Dendritic cell treated with granulocyte-macrophage colony-stimulating factor and Interleukin-4, amounts not matched to agents 40 ng/mL and 50 ng/mL, for 4 days (primary cell): Measurements from ENCODE around the gene ZNF883.
"Not testable (repeated sequence)": the region's sequence is repeated elsewhere in the genome, so short reads cannot be mapped to it uniquely, and the experiment has no call there.

ENCODE experiments used
- H3K27ac Mint-ChIP-seq: one replicate; pipeline ENCODE4 v1.8.0; 2022; ENCODE audit warnings: mild to moderate bottlenecking, mixed read lengths
- H3K27me3 Mint-ChIP-seq: one replicate; pipeline ENCODE4 v1.8.0; 2022; ENCODE audit warnings: mild to moderate bottlenecking, mixed read lengths
- H3K36me3 Mint-ChIP-seq: one replicate; pipeline ENCODE4 v1.8.0; 2022; ENCODE audit warnings: low read depth, mixed read lengths
- H3K4me1 Mint-ChIP-seq: one replicate; pipeline ENCODE4 v1.8.0; 2022; ENCODE audit warnings: low read depth, mixed read lengths
- H3K4me3 Mint-ChIP-seq: one replicate; pipeline ENCODE4 v1.8.0; 2022; ENCODE audit warnings: mild to moderate bottlenecking, moderate library complexity, mixed read lengths
- H3K9me3 Mint-ChIP-seq: one replicate; pipeline ENCODE4 v1.8.0; 2022; ENCODE audit warnings: mixed read lengths
- intact Hi-C: fragments of 100-400 bp; cut with micrococcal nuclease; formaldehyde crosslinking; loops from one replicate; pipeline ENCODE4 v1.15.0; 2022

ZNF883 gene

DNA sequence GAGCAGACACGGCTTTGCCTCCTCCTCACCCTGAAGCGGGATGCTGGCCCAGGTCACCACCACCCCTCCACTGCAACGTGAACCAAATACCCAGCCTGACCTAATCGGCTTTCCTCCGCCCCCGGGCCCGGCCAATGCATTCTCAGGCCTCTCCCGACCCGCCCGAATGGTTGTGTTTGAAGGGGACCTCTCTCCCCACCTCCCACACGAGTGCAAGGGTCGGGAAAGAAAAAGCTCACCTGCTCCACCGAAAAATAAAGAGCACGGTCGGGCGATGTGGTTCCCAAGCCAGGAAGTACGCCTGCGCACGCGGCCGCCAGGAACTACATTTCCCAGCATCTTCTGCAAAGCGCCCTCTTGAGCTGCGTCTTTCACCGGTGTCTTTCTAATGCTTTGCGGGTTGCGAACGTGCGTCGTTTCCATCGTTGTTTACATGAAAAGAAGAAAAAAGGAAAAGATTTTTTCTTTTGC lies at the start of gene ZNF883:
ZNF883 (minus strand) TSS at position 282 of the 471 bp plus-strand sequence.
- peaks cover 6% of the 10 kb centered on the region for H3K36me3 Mint-ChIP-seq
- intact Hi-C loops, result no loop called here
- H3K9me3 Mint-ChIP-seq, result peaks cover 52% of the 10 kb centered on the region
- H3K4me1 Mint-ChIP-seq, result peaks cover 5% of the 10 kb centered on the region
- H3K27me3 Mint-ChIP-seq, result peaks cover 21% of the 10 kb centered on the region
- H3K4me3 Mint-ChIP-seq, result peak within 1 kb of the TSS; percentile 75
- no peak within 1 kb of the TSS for H3K27ac Mint-ChIP-seq

DNA sequence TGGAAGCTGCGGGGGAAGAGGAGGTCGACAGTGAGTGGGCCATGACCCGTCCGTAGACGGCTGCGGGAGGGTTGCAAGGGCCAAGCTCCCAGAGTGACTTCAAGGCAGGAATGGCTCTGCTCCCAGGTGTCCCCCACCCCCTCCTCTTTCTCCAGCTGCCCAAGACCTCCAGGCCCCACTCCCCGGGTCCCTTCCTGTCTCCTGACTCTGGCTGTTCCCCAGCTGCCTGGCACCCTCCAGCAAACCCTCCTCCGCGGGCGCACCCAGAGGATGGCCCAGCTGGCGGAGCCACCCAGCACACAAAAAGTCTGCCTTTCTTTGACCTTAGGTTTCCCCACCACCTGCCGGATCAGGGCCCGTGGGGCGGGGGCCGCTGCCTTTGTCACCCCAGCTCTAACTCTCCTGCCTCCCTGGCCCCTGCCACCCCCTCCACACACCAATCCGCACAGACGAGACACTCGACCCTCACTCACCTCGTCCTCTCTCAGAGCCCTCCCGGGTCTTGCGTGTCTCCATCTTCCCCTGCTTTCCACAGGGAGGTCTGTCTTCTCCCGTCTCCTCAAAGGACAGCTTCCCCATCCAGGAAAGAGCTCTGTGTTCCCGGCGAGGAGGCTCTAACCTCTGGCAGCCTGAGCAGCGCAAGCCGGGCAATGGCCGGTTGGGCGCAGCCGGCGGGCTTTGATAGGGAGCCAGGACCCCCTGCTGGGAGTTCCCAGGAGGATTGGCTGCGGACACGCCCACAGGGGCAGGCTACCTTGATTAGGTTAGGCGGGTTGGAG lies 49.3 kb upstream of the ZNF883 start:
- H3K4me1 Mint-ChIP-seq, H3K4me3 Mint-ChIP-seq, intact Hi-C loops, H3K36me3 Mint-ChIP-seq, H3K27ac Mint-ChIP-seq: not testable (repeated sequence)
- Mint-ChIP-seq H3K27me3 (peaks cover 14% of the 10 kb centered on the region), H3K9me3 (peaks cover 15% of the 10 kb centered on the region)

DNA sequence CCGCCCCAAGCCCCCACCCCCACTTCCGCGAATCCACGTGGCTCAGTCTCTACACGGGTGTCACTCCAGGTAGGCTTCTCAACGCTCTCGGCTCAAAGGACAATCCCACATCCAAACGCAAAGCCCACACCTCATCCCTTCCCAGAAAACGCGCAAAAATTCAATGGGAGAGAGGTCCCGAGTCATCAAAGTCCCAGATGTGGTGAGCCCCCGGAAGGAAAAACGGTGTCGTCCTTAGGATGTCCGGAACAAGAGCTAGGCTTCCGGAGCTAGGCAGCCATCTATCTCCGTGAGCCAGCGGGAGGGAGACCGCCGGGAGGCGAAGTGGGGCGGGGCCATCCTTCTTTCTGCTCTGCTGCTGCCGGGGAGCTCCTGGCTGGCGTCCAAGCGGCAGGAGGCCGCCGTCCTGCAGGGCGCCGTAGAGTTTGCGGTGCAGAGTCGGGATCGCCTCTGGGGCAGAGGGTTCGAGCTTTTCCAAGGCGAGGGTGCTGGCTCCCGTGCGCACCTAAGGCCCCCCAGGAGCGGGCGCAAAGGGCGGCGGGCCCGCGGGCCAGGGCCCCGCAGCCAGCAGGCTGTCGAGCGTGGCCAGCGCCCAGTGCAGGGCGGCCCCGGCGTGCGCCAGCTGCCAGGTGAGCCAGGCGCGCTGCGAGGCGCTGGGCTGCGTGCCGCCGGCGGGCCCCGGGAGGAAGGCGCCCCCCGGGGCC lies 47.7 kb upstream of the ZNF883 start:
- H3K4me1 Mint-ChIP-seq, intact Hi-C loops, H3K27ac Mint-ChIP-seq, H3K4me3 Mint-ChIP-seq, H3K36me3 Mint-ChIP-seq: not testable (repeated sequence)
- H3K27me3 Mint-ChIP-seq, result peaks cover 14% of the 10 kb centered on the region
- H3K9me3 Mint-ChIP-seq, result peaks cover 15% of the 10 kb centered on the region

DNA sequence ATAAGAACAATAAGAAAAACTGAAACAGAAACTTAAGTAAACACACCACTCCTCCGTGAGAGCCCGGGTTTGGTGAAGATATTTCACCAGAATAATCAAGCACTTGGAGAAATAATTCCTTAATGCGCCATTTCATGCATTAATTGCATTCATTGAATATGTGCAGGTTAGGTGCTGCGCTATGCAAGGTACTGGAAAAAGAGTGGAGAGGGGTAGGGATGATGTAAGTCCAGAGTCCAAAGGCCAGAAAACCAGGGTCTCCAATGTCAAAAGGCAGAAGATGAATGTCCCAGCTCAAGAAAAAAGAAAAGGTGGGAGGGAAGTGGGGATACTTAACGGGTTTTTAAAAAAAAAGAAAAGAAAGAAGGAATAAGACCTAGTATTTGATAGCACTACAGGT lies 45.2 kb upstream of the ZNF883 start:
- peaks cover 14% of the 10 kb centered on the region for H3K27me3 Mint-ChIP-seq
- no peak overlapping the region for H3K27ac Mint-ChIP-seq
- H3K4me1 Mint-ChIP-seq, result no peaks in the 10 kb centered on the region
- no peak overlapping the region for H3K4me3 Mint-ChIP-seq
- H3K9me3 Mint-ChIP-seq, result peaks cover 15% of the 10 kb centered on the region
- H3K36me3 Mint-ChIP-seq, result no peaks in the 10 kb centered on the region
- intact Hi-C loops, result no loop called here

DNA sequence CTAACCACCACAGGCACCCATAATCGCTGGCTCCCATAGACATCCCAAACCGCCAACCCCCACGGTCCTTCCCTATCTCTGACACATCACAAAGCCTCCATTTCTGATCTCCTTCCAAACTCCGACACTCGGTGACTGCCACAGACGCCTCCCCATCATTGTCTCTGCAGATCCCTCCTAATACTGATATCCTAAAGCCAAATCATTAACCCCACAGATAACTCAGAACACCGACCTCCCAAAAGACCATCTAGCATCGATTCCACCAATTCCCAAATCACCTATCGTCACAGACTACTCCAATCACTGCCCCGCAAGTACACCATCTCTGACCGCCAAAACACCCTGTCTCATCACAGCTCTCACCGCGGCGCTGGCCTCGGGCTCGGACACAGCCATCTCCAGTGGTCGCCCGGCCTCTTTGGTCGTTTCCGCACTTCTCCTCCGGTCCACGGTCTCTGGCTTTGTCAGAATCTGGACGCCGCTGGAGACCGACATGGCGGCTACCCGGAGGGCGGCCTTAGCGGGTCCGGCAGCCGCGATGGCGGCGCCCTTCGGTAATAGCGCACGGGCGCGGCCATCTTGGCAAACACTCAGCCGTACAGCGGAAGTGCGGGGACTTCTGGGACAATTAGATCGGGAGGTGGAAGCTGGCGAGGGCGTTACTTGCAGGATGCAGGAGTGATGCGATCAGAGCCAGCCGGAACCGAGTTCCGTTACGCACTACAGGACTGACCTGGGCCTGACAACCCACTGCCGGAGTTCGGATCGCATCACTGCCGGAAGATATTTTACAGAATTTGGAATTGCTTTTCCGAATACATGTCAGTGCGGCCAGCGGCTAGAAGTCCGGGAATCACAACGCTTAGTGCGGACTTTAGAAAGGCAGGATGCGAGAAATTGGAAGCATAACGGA lies 44.5 kb upstream of the ZNF883 start, which contains the start of gene ZFP37:
ZFP37 (minus strand) TSS at position 534 of the 916 bp plus-strand sequence; CDS start at position 498, 36 bp downstream.
- intact Hi-C loops, result no loop called here
- Mint-ChIP-seq H3K4me1 (no peaks in the 10 kb centered on the region), H3K4me3 (no peak within 1 kb of the TSS)

DNA sequence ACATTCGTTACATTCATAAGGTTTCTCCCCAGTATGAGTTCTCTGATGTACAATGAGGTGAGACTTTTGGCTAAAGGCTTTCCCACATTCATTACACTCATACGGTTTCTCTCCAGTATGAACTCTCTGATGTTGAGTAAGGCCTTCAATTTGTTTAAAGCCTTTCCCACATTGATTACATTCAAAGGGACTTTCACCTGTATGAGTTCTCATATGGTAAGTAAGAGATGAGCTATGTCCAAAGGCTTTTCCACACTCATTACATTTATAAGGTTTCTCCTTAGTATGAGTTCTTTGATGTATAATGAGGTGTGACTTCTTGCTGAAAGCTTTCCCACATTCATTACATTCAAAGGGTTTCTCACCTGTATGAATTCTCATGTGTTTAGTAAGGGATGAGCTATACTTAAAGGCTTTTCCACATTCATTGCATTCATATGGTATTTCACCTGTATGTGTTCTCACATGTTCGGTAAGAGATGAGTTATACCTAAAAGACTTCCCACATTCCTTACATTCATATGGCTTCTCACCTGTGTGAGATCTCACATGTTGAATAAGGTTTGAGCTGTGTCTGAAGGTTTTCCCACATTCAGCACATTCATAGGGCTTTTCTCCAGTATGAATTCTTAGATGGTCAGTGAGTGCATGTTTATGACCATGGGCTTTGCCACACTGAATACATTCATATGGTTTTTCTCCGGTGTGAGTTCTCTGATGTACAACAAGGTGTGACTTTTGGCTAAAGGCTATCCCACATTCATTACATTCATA lies 31.1 kb upstream of the ZNF883 start:
- no peak overlapping the region for H3K27ac Mint-ChIP-seq
- H3K4me1 Mint-ChIP-seq, result no peaks in the 10 kb centered on the region
- H3K9me3 Mint-ChIP-seq, result peaks cover 87% of the 10 kb centered on the region
- intact Hi-C loops, result no loop called here
- no peaks in the 10 kb centered on the region for H3K27me3 Mint-ChIP-seq
- H3K36me3 Mint-ChIP-seq, result no peaks in the 10 kb centered on the region
- H3K4me3 Mint-ChIP-seq, result no peak overlapping the region

More for the DNA sequence above, 44.5 kb upstream of the ZNF883 start, which contains the start of gene ZFP37:
- no peak within 1 kb of the TSS for H3K27ac Mint-ChIP-seq
- H3K9me3 Mint-ChIP-seq, result peaks cover 15% of the 10 kb centered on the region
- H3K36me3 Mint-ChIP-seq, result no peaks in the 10 kb centered on the region
- peaks cover 14% of the 10 kb centered on the region for H3K27me3 Mint-ChIP-seq

DNA sequence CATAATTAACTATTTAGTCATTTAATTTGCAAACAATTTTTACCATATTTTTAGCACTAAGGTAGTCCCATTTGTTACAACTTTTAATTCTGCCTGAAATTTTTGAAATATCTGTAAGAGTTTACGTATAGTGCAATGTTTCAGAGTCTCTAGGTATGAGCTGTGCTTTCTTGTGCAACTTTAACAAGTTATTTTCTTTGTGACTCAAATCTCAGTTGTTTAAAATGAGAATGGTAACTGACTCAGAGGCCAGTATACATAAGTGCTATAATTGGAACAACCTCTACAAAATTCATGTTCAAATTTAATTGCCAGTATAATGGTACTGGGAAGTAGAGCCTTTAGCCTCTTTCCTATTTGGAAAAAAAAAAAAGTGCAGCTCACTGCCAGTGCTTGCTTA lies 14.2 kb upstream of the ZNF883 start:
- no peaks in the 10 kb centered on the region for H3K4me1 Mint-ChIP-seq
- H3K27me3 Mint-ChIP-seq, result peaks cover 4% of the 10 kb centered on the region
- no peak overlapping the region for H3K4me3 Mint-ChIP-seq
- H3K36me3 Mint-ChIP-seq, result no peaks in the 10 kb centered on the region
- intact Hi-C loops, result no loop called here
- peaks cover 70% of the 10 kb centered on the region for H3K9me3 Mint-ChIP-seq
- no peak overlapping the region for H3K27ac Mint-ChIP-seq

DNA sequence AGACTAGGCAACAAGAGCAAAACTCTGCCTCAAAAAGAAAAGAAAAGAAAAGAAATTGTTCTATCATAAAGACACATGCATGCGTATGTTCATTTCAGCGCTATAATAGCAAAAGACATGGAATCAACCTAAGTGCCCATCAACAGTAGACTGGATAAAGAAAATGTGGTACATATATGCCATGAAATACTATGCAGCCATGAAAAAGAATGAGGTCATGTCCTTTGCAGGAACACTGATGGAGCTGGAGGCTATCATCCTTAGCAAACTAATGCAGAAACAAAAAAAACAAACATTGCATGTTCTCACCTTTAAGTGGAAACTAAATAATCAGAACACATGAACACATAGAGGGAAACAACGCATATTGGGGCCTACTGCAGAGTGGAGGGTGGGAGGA lies 6.3 kb upstream of the ZNF883 start:
- intact Hi-C loops, result no loop called here
- Mint-ChIP-seq H3K4me1 (no peaks in the 10 kb centered on the region), H3K36me3 (no peaks in the 10 kb centered on the region), H3K9me3 (peaks cover 61% of the 10 kb centered on the region), H3K4me3 (no peak overlapping the region), H3K27ac (no peak overlapping the region), H3K27me3 (peaks cover 4% of the 10 kb centered on the region)

DNA sequence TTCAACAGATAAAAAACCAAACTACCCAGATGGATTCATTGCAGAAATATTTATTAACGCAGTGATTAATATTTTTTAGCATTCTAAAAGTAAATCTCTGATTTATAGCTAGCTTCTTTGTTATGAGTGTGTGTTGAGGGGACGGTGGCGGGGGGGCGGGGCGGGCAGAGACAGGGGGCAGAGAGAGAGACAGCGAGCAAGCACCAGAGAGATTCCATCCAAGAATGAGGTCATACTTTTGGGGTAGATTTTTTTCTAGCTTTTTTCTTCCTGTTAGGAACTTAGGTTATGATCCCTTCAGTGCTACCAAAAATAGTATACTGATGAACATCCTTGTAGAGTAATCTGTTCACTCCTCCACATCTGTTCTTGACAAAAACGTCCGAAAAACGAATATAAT lies 500 bp upstream of the ZNF883 start:
- Mint-ChIP-seq H3K4me1 (peaks cover 5% of the 10 kb centered on the region), H3K4me3 (no peak overlapping the region), H3K27me3 (peaks cover 21% of the 10 kb centered on the region), H3K9me3 (peaks cover 58% of the 10 kb centered on the region), H3K27ac (no peak overlapping the region), H3K36me3 (peaks cover 6% of the 10 kb centered on the region)
- intact Hi-C loops, result no loop called here

DNA sequence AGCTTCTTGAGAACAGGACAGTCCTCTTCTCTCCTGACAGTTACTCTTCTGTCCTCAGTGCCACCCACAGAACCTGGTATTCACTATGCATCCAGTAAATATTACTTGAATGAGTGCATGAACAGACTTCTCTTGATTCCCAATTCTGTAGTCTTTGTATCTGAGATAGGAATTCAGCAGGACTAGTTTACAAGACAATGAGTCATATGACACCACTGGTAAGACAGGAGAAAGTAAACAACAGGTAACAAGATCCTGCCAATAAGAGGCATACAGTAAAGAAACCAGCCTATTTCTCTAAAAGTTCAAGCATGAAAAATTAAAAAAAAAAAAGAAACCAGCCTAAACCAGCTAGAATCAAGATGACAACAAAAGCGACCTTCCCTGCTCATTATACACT lies 6.2 kb downstream of the ZNF883 start:
- no peaks in the 10 kb centered on the region for H3K36me3 Mint-ChIP-seq
- no peak overlapping the region for H3K27ac Mint-ChIP-seq
- H3K4me3 Mint-ChIP-seq, result no peak overlapping the region
- H3K27me3 Mint-ChIP-seq, result peaks cover 5% of the 10 kb centered on the region
- peaks cover 80% of the 10 kb centered on the region for H3K9me3 Mint-ChIP-seq
- H3K4me1 Mint-ChIP-seq, result no peaks in the 10 kb centered on the region
- intact Hi-C loops, result no loop called here

DNA sequence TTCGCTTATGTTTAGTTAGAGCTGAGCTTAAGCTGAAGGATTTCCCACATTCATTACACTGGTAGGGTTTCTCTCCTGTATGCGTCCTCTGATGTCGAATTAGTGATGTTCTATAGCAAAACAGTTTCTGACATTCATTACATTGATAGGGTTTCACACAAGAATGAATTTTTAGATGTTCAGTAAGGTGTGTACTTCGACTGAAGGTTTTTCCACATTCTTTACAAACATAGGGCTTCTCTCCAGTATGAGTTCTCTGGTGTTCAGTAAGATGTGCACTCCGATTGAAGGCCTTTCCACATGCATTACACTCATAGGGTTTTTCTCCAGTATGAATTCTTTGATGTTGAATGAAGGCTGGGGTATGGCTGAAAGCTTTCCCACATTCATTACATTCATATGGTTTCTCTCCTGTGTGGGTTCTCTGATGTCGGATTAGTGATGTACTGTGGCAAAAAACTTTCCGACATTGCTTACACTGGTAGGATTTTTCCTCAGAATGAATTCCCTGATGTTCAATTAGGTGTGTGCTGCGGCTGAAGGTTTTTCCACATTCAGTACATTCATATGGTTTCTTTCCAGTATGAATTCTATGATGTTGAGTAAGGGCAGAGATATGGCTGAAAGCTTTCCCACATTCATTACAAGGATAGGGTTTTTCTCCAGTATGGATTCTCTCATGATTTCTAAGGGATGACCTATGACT lies 14.6 kb downstream of the ZNF883 start:
- no peaks in the 10 kb centered on the region for H3K4me1 Mint-ChIP-seq
- no peak overlapping the region for H3K27ac Mint-ChIP-seq
- intact Hi-C loops, result no loop called here
- no peaks in the 10 kb centered on the region for H3K27me3 Mint-ChIP-seq
- peaks cover 89% of the 10 kb centered on the region for H3K9me3 Mint-ChIP-seq
- H3K36me3 Mint-ChIP-seq, result no peaks in the 10 kb centered on the region
- H3K4me3 Mint-ChIP-seq, result no peak overlapping the region

DNA sequence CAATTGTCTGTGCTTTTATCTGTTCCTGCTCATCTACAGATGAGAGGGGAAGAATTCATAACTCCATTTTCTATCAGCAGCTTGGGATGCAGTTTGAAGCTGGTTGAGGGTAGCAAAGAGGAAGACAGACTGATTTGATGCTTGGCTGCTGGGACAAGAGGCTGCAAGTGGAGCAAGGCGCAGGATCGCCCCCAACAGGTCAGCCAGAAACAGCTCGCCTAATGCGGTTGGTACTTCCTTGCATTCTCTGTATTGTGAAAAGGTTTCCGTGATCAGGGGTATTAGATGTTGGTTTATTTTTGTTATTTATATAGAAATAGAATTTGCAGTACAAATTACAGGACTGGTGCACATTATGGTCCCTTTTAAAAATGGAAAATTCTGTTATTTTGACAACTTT lies 40.6 kb downstream of the ZNF883 start:
- Mint-ChIP-seq H3K27me3 (peaks cover 33% of the 10 kb centered on the region), H3K27ac (no peak overlapping the region), H3K4me3 (no peak overlapping the region), H3K36me3 (no peaks in the 10 kb centered on the region), H3K4me1 (no peaks in the 10 kb centered on the region), H3K9me3 (peaks cover 17% of the 10 kb centered on the region)
- intact Hi-C loops, result no loop called here

DNA sequence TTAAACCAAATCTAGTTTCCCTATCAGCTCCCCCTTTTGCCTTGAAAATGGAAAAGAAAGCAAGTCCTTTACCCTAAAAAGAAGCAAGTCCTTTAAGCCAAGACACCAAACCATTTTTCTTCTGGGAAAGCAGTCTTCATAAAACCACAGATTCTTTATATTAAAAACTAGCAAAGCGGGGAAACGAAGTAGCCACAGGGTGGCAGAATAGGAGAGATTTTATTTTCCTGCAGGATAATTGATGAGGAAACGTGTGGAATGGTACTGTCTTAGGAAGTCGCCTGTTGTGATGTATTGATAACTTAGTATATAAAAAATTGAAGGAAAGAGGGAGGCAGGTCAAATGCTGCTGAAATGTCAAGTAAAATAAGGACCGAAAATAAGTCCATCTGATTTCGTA lies 41.1 kb downstream of the ZNF883 start:
- peaks cover 30% of the 10 kb centered on the region for H3K27me3 Mint-ChIP-seq
- H3K27ac Mint-ChIP-seq, result no peak overlapping the region
- H3K4me1 Mint-ChIP-seq, result no peaks in the 10 kb centered on the region
- H3K4me3 Mint-ChIP-seq, result no peak overlapping the region
- intact Hi-C loops, result no loop called here
- H3K36me3 Mint-ChIP-seq, result no peaks in the 10 kb centered on the region
- H3K9me3 Mint-ChIP-seq, result peaks cover 14% of the 10 kb centered on the region
